Activated T-cell treated with anti-CD3 and anti-CD28 coated beads, Interleukin-2, amount 50 U/mL, for 4 hours (primary cell): Measurements from ENCODE around the gene SLC16A2. TPM values are rescaled to one million over a fixed set of nuclear protein-coding genes. Genes with fewer than 3 reads are reported as not detected.

Experiments used
- ATAC-seq, 2 donors: fragments of 200-7000 bp; cut with Tn5 transposase; one replicate each; pipeline ENCODE4 v1.10.0; 2021
- DNase-seq: peaks from one replicate; pipeline ENCODE4 v3.0.0-alpha.2; 2020
- H3K27me3 Mint-ChIP-seq: one replicate; pipeline ENCODE4 v1.8.0; 2021; ENCODE audit warnings: low read depth, mixed read lengths
- H3K36me3 Mint-ChIP-seq: one replicate; pipeline ENCODE4 v1.8.0; 2022; ENCODE audit warnings: mixed read lengths; ENCODE audit not compliant: insufficient read depth
- H3K4me1 Mint-ChIP-seq: one replicate; pipeline ENCODE4 v1.8.0; 2021; ENCODE audit warnings: low read depth, mixed read lengths
- H3K4me3 Mint-ChIP-seq: one replicate; pipeline ENCODE4 v1.8.0; 2021; ENCODE audit warnings: mild to moderate bottlenecking, moderate library complexity, mixed read lengths
- H3K9me3 Mint-ChIP-seq: one replicate; pipeline ENCODE4 v1.8.0; 2021; ENCODE audit warnings: mixed read lengths
- total RNA-seq, 3 donors: library from RNA; stranded (reverse); gene quantifications; one replicate each; pipeline ENCODE4 v1.2.1, GENCODE V29; 2021

The SLC16A2 gene
- total RNA-seq, 3 donors from 2014 or later, result 0.33 to 0.63 (median 0.42) TPM

- DNase-seq, result no peak
- Mint-ChIP-seq H3K36me3 (no peaks in the 10 kb centered on the region), H3K4me3 (no peak overlapping the region), H3K27me3 (no peaks in the 10 kb centered on the region), H3K9me3 (no peaks in the 10 kb centered on the region), H3K4me1 (peaks cover 4% of the 10 kb centered on the region)
- ATAC-seq, result no peak
Observed at GRCh38 chrX:74551934-74552333, 130.6 kb downstream of the SLC16A2 start.

GRCh38 chrX:74557378-74557777 lies 136.1 kb downstream of the SLC16A2 start:
- ATAC-seq (no peak), DNase-seq (no peak)
- no peak overlapping the region for H3K4me3 Mint-ChIP-seq
- no peaks in the 10 kb centered on the region for H3K27me3 Mint-ChIP-seq
- H3K36me3 Mint-ChIP-seq, result no peaks in the 10 kb centered on the region
- H3K9me3 Mint-ChIP-seq, result no peaks in the 10 kb centered on the region
- no peaks in the 10 kb centered on the region for H3K4me1 Mint-ChIP-seq

GRCh38 chrX:74578137-74578536 lies 156.8 kb downstream of the SLC16A2 start:
- no peak overlapping the region for H3K4me3 Mint-ChIP-seq
- ATAC-seq (peak; percentile 85 to 91), DNase-seq (no peak)
- no peaks in the 10 kb centered on the region for H3K27me3 Mint-ChIP-seq
- H3K4me1 Mint-ChIP-seq, result peaks cover 8% of the 10 kb centered on the region
- no peaks in the 10 kb centered on the region for H3K9me3 Mint-ChIP-seq
- H3K36me3 Mint-ChIP-seq, result peaks cover 5% of the 10 kb centered on the region

- no peak for ATAC-seq
- H3K4me3 Mint-ChIP-seq, result no peak overlapping the region
- DNase-seq, result no peak
- H3K36me3 Mint-ChIP-seq, result peaks cover 5% of the 10 kb centered on the region
- peaks cover 8% of the 10 kb centered on the region for H3K4me1 Mint-ChIP-seq
- H3K9me3 Mint-ChIP-seq, result no peaks in the 10 kb centered on the region
- no peaks in the 10 kb centered on the region for H3K27me3 Mint-ChIP-seq
Observed at GRCh38 chrX:74579597-74580198, 158.4 kb downstream of the SLC16A2 start.

Other genes starting within 250 kb of the SLC16A2 start
- not detected for gene ZCCHC13, start 117.3 kb upstream of the SLC16A2 start, total RNA-seq
- gene RLIM, start 193.1 kb downstream of the SLC16A2 start, total RNA-seq, result 10 to 100 TPM; 30.8 to 32.1 (median 31.9) TPM